OCI-LY7 (cell line): ENCODE data around the gene SPECC1L.

Source experiments
- CTCF ChIP-seq: fragments of 200-600 bp; sonication (generic); conservative IDR thresholded peaks from 2 replicates; pipeline ENCODE4 v1.5.1; 2014; ENCODE audit warnings: mild to moderate bottlenecking, antibody characterized with exemption, low read length, moderate library complexity, mixed read lengths
- EZH2phosphoT487 ChIP-seq: fragments of 200-600 bp; sonication (generic); IDR thresholded peaks from 2 replicates; pipeline ENCODE4 v1.6.1; 2018; ENCODE audit warnings: low read depth, borderline replicate concordance, mild to moderate bottlenecking, mixed run types, antibody characterized with exemption, low read length, moderate library complexity, mixed read lengths

DNA sequence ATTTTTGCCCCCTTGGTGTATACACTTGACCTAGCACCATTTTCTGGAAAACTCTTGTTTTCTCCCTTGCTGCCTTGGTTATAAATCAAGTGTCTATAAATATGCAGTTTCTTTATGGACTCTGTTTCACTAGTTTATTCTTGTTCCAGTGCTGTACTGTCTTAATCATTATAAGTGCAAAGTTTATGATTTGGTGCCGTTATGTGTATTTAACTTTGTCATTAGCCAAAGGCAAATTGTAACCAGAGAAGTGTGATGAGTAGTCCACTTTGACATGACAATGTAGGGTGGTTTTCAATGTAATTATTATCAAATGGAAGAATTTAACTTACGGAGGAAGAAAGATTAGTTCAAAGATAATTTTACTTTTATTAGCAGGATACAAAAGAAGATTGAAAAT lies 40.3 kb downstream of the SPECC1L start:
- no peak for TF ChIP-seq CTCF
- no peak for TF ChIP-seq EZH2phosphoT487
